Activated CD4-positive, alpha-beta T cell treated with anti-CD3 and anti-CD28 coated beads, Interleukin-2, amount 50 U/mL, for 48 hours (primary cell): Measurements from ENCODE around the gene ACADM.
"Not testable (repeated sequence)": the region's sequence is repeated elsewhere in the genome, so short reads cannot be mapped to it uniquely, and the experiment has no call there.

Experiments used
- DNase-seq, 2 experiments: peaks; one replicate each; pipeline ENCODE4 v3.0.0-alpha.2; 2020

Gene ACADM

DNA sequence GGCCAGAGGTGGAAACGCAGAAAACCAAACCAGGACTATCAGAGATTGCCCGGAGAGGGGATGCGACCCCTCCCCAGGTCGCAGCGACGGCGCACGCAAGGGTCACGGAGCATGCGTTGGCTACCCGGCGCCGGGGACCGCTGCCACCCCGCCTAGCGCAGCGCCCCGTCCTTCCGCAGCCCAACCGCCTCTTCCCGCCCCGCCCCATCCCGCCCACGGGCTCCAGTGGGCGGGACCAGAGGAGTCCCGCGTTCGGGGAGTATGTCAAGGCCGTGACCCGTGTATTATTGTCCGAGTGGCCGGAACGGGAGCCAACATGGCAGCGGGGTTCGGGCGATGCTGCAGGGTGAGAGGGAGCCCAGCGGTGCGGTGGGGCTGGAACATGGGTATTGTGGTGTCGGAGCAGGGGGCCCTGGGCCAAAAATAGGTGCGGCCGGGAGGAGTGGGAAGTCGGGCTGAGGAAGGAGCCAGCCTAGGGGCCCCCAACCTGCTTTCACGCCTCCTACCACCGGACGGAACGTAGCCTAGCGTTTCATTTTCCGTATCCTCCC is at the start of gene ACADM:
Gene ACADM, plus strand, starts transcription at position 238 of the 551 bp plus-strand sequence. Its CDS starts 79 bp downstream, at position 317.
- peak; percentile 88 to 90 for DNase-seq

DNA sequence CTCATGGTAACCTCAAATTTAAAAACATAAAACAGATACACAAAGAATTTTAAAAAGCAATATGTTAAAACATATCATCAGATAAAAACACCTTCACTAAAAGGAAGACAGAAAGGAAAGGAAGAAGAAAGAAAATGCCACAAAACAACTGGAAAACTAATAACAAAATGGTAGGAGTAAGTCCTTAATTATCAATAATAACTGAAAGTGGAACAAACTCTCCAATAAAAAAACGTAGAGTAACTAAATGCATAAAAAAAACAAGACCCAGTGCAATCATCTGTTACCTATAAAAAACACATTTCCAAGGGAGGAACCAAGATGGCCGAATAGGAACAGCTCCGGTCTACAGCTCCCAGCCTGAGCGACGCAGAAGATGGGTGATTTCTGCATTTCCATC is 47.1 kb upstream of the ACADM start:
- no peak for DNase-seq

DNA sequence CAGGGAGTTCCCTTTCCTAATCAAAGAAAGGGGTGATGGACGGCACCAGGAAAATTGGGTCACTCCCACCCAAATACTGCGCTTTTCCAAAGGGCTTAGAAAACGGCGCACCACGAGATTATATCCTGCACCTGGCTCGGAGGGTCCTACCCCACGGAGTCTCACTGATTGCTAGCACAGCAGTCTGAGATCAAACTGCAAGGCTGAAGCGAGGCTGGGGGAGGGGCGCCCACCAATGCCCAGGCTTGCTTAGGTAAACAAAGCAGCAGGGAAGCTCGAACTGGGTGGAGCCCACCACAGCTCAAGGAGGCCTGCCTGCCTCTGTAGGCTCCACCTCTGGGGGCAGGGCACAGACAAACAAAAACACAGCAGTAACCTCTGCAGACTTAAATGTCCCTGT is 46.5 kb upstream of the ACADM start:
- DNase-seq = not testable (repeated sequence)

DNA sequence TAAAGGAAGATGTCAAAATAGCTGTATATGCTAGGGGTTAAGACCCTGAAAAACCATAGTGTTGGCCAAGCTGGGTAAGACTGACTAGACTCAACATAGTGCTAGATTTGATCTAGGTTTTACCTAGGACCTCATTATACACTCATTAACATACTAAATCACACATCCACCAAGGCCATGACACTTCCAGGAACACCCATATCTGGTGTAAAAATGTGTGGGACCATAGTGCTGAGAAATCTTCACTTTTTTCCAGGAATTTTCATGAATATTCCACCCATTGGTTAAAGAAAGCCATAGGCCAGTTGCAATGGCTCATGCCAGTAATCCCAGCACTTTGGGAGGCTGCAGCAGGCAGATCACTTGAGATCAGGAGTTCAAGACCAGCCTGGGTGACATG is 34.0 kb upstream of the ACADM start:
- no peak for DNase-seq

DNA sequence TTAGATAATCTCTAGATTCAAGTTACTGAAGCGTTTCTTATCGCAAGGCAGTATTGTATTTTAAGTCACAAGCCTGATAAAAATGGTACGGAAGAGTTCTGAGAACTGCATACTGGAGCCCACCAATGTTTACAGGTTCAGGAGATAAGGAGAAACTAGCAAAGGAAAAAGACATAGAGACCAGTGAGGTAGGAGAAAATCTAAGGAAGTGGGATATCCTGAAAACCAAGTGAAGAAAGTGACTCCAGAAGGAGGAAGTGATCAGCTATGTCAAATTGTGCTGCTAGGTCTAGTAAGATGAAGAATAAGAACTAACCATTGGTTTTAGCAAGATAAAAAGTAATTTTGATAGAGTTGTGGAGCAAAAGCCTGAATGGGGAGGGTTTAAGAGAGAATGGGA is 31.0 kb upstream of the ACADM start:
- DNase-seq = no peak

DNA sequence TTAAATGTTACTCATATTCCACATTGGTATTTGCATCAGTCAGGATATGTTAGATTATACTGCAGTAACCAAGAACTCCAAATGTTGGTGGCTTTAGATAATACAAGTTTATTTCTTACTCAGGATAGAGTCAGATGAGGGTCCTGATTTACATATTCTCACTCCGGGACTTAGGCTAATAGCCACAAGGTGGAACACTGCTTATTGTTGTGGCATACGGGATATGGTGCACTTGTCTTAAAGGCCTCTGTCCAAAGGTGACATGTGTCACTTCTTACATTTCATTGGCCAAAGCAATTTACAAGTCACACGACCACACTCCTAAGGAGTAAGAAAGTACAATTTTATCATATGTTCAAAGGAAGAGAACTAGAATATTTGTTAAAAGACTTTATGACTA is 28.5 kb upstream of the ACADM start:
- no peak for DNase-seq

DNA sequence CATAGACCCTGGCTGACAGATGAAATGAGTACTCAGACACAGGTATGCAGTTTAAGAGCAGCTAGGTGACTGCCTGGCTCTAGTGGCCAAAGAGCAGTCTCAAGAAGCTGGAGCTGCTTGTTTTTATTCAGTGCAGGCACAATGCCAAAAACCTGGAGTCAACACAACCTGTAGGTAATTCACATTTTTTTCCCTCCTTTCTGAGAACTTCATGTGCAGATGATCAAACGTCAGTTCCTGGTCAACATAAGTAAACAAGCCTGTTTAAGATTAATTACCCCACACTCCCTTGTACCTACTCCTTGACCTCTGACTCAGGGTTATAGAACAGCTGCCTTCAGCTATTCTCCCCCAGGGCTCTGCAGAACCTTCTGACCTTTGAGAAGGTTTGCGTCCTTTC is 17.3 kb upstream of the ACADM start:
- no peak for DNase-seq

DNA sequence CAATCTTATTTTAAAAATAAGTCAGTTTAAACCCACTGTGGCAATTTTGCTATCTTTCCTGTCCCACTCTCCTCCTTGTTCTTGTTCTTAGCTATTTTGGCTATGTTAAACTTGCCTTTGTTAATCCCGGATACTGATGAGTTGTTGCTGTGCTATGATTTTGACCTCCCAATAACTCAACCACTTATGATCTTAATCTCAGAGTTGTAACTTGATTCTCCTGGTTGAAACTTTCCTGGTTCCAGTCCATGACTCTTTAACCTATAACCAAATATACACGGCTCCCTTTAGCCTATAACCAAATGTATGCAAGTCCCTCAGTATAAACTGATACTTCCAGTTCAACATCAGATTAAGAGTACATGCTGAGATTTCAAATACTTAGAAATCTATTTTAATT is 15.6 kb upstream of the ACADM start:
- DNase-seq = no peak

DNA sequence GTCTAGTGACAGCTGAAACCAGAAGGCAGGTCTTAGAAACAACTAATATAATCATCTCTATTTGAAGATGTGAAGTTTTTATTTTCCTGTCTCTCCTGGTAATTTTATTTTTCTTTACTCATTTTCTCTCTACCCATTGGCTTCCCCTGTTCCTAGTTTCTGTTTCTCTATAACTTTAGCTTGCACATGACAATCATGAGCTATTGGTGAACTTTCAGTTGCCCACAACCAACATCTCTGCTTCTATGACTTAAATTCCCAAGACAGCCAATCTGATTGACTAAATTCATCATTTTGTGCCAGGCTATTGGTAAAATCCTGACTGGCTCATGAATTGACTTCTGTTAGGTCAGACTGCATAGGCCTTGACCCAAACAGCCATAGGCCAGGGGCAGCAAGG is 13.7 kb upstream of the ACADM start:
- DNase-seq = no peak

DNA sequence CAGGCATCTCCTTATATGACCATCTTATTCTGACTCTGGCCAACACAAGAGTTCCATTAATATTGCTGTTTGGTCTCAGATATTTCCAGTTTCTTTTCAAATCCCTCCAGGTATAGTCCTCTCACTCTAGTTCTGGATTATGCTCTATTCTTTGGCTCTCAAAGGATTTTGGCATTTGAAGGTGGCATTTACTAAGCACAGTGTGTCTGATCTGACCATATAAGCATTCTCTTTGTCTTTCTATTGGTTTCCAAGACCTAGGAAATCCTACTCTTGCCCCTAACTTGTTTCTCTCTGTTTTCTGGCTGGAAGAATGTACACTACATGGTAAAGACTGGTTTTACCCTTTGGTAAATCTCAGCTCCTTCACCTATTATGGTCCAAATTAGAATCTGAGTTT is 12.7 kb upstream of the ACADM start:
- DNase-seq = no peak

DNA sequence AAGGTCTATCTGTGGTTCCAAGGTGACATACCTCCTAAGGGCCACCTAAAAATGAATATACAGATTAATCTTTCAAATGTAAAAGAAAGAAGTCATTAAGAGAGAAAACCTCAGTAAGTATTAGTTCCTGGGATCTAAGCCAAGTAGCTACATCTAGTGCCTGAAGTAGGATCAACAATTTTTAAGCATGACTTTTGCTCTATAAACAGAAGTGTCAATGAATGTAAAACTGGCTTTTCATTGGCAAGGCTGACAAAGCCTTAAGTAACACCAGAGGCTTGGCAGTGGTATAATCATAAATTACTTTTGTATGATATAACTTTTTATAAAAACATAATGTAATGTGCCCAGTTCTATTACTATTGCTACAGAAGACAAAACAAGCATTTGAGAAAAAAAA is 12.2 kb upstream of the ACADM start:
- no peak for DNase-seq

DNA sequence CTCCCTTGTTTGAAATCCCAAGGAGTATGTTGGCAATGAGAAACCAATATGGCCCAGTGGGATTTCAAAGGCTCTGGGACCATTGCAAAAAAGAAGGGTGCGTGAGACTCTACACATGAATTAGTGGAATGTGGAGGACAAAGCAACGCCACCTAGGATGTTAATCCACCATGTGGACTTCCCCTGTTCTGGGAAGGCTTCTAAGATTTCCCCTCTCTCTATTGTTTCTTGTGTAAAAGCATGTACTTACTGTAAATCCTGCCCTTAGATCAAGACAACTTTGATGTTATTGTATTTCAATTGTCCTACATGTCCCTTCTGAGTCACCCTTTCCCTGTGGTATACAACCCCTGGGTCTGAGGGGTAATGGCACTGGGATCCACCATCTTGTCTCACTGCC is 4.7 kb upstream of the ACADM start:
- no peak for DNase-seq

DNA sequence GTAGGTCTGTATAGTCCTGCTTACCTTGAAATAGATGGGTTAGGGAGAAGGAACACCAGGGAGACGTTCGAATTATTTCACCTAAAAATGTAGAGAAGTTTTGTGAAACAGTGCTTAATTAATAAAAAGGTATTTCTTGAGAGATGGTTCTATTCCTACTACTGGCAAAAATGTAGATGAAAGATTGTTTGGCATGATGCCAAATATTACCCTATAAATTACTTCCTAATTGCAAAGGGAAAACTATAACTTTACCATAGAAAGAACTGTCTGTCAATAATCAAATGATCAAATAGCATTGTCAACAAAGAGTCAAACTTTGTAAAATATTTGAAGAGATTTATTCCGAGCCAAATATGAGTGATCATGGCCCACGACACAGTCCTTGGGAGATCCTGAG is 4.2 kb upstream of the ACADM start:
- DNase-seq = no peak

DNA sequence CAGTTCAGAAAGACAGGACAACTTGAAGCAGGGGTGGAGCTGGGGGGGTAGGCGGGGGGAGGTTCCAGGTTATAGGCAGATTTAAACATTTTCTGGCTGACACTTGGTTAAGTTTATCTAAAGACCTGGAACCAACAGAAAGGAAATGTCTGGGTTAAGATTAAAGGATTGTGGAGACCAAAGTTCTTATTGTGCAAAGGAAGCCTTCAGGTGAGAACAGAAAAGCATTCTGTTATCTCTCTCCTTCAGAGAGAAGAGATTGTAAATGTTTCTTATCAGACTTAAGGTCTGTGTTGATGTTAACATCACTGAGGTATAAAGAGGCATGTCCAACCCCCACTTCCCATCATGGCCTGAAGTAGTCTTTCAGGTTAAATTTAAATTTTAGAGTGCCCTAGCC is 3.7 kb upstream of the ACADM start:
- DNase-seq = no peak

DNA sequence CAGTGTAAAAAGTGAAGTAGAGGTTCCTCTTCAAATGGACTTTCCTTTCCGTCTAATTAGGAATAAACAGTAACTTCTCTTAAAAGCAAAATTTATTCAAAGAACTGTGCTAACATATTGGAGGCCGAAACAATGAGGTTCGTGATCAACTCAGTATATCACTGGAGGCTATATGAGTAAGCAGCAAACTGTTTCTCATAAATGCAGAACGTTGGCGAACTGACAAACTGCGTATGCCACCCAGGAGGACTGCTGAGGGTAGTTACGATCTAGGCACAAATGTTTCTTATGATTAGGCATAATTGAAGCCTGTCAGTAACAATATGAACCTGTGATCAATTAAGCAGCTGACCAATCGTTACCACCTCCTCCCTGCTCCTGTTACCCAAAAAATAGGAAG is 2.3 kb upstream of the ACADM start:
- not testable (repeated sequence) for DNase-seq

DNA sequence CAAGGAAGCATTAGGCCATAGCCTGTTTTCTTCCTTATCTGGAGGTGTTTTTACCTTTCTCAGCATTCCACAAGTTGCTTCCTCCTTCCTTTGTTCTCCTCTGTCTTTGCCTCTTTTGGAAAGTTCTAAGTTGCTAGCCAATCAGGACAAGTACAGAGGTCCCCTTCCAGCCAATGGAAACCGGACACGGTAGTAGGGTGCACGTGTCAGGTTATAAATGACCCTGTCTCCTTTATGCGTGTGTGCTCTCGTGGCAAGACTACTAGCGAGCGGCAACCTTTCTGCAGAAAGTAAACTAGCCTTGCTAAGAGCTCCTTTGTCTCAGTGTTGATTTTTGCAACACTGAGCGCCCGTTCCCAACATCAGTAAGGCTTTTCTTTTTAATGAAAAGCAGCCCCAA is 1.5 kb upstream of the ACADM start:
- no peak for DNase-seq

DNA sequence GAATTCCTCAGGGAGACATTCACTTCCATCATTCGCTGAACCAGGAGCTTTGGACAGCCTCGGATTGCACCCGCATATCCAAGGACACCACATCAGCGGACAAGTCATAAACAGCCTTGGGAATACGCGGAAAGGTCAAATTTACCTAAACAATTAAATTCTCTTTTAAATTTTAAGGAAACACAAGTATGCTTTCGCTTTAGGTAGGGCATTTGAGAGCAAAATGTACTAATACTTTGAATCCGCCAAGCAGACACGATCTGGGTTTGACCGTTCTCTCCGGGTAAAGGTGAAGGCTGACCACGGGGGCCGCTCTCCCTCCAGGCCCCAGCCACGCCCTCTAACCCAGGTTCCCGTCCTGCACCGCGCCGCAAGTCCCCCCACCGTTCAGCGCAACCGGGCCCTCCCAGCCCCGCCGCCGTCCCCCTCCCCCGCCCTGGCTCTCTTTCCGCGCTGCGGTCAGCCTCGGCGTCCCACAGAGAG is 479 bp upstream of the ACADM start:
- DNase-seq = peak; percentile 72 to 80

DNA sequence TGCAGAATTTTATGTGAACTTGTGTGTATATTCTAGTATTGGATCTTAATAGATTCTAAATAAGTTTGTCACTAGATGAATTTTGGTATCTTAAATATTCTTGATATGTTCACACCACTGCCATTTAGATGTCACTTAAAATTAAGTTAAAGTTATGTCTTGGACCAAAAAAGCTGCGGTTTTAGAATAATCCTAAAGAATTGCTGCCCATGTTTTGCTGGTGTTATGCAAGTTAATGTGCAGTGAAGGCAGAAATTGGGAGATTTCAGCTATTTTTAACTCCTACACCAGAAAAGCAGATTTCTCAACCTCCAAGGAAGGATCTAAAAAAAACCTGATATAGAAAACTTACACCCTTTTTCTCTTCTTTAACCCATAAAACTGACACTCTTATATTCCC is 757 bp downstream of the ACADM start:
- DNase-seq = no peak

DNA sequence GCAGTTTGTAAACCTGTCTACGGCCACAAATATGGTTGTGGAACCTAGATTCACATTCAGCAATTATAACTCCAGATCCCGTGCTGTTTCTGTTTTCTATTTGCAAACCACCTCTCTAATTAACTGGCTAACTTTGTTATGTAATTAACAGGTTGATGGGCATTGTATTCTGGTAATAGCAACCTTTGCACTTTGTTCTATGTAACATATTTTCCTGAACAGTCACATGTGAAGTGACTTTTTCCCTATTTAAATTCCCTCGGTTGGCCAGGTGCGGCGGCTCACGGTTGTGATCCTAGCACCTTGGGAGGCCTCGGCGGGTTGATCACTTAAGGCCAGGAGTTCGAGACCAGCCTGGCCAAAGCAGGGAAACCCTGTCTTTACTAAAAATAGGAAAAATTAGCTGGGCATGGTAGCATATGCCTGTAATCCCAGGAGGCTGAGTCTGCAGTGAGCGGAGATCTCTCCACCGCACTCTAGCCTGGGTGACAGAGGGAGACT is 1.4 kb downstream of the ACADM start:
- no peak for DNase-seq

DNA sequence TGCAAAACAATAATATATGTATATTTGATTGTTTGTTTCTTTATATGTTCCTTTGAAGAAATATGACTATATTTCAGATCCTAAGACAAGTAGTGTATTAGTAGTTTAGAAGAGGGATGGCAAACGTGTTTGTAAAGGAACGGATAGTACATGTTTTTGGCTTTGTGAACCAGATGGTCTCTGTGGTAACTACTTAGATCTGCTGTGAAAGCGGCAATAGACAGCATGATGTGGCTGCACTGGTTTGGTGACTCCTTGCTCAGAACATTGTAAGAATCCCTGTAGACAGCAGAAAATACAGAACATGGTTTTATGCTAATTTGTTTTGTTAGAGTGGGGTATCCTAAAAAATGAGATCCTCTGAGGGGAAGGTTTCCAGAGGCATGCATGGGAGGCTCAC is 3.1 kb downstream of the ACADM start:
- DNase-seq = no peak

DNA sequence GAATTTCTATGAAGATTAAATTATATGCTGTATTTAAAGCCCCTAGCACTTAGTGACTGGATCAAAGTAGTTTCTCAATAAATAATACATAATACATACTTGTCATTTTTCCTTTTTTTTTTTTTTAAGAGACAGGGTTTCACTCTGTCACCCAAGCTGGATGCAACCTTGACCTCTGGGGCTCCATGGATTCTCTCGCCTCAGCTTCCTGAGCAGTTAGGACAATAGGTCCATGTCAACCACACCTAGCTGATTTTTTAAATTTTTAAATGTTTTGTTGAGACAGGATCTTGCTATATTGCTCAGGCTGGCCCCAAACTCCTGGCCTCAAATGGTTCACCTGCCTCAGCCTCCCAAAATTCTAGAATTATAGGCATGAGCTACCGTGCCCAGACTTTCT is 5.9 kb downstream of the ACADM start:
- no peak for DNase-seq

DNA sequence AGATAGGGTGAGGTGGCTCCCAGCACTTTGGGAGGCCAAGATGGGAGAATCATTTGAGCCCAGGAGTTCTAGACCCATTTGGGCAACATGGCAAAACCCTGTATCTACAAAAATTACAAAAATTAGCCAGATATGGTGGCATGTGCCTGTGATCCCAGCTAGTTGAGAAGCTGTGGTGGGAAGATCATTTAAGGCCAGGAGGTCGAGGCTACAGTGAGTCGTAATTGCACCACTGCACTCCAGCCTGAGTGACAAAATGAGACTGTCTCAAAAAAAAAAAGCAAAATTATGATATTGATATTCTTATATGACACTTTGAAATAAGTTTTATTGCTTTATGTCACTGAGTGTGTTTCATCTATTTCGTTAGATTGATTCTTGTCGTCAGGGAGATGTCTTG is 7.4 kb downstream of the ACADM start:
- no peak for DNase-seq

DNA sequence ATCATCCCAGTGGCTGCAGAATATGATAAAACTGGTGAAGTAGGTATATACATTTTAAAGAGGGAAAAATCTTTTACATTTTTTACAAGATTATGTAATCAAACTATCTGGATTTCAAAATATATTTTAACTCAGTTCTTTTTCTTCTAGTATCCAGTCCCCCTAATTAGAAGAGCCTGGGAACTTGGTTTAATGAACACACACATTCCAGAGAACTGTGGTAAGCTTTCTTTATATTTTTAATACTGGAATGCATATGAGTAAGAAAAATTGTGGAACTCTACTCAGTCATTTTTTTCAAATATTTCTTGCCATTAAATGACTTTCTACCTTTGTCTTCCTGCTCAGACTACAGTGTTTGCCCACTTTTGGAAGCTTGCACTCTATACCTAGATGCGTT is 8.2 kb downstream of the ACADM start:
- DNase-seq = no peak

DNA sequence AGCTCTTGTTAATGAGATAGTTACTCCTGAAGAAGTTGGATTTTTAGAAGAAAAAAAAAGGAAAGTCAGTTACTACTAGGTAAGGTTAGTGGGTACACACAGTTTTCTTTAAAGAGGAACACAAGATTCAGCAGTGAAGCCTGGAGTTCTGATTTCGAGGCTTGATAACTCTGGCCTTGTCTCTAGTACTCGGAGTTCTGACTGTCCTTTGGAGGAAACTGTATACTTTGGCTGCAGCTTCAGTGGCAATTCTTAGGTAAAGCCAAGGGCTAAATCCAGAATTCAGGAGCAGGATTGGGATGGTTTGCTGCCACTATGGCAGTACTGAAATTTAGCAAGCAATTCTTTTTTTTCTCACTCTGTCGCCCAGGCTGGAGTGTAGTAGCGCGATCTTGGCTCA is 9.2 kb downstream of the ACADM start:
- no peak for DNase-seq

DNA sequence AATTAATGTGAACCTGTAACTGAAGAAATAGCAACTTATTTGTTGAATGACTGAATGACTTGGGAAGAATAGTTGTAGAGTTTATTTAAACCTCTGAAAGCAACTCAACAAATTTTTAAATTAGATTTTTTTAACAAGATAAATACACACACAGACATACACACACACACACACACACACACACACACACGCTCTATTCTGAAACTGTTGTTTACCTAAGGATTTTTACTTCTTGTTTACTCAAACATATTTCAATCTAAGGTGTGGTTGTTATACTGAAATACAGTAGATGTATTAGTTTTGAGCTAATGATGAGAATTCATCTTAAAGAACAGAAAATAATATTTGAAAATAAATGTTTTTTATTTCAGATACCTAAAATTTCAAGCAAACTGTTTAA is 11.5 kb downstream of the ACADM start:
- no peak for DNase-seq
